DMS 273 (cell line): ENCODE measurements around the gene CACNA2D3.
A peak's percentile ranks its signal among the peaks of the same experiment; 100 is the strongest.

Source experiments
- DNase-seq: peaks from one replicate; lab custom pipeline; 2025; ENCODE audit not compliant: unreplicated experiment; lab: John Stamatoyannopoulos, UW

The CACNA2D3 gene

DNA sequence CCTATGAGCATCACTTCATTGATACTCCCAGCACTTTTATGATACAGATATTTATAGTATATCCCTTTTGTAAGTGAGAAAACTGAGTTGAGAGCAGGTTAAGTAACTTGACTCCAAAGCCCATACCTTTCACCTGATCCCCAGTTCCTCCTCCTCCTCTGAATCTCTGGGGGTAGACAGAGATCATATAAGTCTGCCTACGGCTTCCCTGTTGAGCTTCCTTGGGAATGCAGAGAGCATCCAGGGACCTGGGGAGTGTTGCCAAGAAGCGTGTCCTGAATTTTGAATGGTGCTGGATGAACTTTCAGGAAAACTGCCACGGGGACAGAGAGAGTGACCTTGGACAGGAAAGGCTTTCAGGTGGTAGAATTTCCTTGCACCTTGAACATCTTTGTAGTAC, 537.0 kb downstream of the CACNA2D3 start:
- DNase-seq = no peak

DNA sequence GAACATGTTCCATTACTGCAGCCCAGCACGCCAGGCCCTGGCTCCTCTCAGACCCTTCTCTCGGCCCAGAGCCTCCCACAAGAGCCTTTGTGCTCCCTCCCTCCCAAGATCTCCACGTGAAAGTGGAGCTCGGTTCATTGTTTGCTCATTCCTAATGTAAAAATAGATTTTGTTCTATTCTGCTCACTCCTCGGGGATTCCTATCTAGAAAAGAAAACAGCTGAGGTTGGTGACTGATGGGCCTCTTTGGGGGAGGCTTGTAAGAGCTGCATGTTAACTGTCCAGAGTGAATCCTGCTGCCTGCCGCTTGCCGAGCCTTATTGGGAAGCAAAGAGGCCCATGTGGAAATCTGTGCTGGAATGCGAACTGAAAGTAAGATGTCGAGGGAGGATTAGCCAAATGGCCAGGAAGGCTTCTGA, 538.4 kb downstream of the CACNA2D3 start:
- no peak for DNase-seq

DNA sequence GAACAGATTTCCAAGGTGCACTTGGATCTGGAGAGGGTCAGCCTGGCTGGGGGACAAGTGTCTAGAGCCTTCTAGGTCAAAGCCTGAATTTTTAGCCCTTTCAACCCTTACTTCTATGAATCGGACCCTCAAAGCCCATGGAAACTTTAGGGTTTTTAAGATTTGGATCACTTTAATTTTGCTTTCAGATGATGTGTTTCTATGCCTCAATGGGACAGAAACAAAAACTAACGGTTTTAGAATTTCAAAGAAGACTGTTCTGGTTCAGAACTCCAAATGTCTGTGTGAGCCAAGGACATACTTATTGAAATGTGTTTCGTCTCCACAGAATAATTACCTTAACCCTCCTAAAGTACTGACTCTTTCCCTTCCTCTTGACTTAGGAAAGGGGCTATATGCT, 538.8 kb downstream of the CACNA2D3 start:
- no peak for DNase-seq

- no peak for DNase-seq
Measured at GRCh38 chr3:54663501-54664011, 541.2 kb downstream of the CACNA2D3 start.

DNA sequence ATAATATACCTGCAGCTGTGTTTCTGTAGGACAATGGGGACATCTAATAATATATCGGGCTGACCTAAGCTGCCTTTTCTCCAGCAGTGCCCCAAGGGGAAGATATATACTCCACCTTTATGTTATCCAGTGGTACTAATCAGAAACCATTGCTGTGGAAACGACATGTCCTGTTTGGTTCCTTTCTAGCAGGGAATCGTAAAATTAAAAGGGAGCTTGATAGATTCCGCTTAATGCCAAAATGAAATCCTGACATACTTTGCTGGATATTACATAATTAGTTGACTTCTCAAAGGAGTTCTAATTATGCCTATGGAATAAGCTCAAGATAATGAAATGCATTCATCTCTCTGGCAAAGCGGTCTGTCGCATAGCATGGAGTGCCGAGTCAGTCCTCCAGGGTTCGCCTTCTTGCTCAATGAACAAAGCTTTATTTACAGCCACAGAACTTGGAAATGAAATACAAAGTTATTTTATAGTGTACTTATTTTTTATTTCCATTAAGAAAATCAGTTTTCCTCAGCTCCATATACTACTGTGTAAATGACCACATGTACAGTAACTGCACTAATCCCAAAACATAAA, 542.8 kb downstream of the CACNA2D3 start:
- no peak for DNase-seq

DNA sequence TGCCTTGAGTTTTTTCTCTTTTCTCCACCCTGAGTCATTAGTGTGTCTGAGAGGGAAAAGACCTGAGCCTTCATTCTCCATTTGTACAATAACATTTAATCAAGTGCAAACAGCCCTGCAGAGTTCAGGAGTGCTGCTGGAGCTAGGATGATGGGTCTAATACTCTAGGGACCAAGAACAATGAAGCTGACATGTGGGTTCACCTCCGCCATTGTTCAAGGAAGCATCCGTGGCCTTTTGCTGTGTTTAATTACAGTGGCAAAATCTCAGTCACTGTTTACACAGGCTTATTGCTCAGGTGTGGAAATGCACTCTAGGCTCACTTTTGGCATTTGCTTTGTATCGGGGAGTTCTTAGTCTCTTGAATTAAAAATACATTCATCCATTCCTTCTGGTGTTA, 545.9 kb downstream of the CACNA2D3 start:
- no peak for DNase-seq

DNA sequence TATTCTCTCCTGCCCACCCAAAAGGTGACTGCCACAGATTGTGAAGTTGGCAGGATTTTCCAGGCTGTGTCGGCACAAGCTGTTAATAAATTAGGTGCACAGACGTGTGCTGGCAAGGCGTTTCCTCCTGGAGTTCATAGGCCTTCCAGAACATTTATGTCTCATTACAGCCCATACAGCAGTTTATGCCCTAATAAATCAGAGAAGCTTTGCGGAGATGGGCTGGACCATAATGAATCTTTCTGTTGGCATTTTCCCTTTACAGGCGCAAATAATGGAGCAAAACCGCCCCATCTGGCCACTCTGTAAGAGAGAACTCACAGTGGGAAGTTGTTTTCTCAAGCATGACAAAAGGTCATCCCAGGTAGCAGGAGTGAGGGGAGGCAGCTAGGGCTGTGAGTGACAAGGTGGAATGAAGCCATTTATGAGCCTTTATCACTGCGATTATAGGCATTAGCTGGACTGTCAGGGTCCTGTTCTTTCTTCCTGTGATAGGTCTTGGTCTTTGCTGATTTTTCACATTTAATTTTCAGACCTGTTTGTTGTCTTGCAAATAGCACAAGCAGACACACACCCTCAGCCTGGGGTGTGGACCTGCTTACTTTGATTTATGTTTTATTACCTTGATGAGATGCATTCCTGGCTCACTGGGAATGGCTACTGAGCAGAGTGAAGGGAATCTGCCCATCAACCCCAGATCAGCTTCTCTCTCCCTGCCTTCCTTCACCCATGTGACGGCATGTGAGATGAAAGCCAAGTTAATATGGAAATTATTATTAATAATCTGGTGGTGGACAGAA, 548.0 kb downstream of the CACNA2D3 start:
- DNase-seq = peak; percentile 83

DNA sequence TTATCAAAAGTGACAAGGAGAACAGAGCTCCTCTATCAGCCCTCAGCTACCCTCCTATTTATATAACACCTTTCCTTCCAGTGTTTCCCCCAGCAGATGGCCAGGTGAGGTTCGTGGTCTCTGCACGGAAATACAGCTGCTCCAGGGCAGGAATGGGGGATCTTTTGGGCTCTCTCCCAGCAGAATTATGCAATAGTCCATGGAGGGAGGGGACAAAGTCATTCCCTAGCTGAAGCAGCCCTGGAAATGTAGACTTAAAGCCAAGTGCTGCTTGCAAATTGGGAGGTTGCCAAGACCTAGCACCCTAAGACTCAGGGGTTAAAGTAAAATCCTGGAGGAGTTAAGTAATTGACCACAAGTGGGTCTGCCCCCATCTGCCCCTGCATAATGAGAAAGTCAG, 549.2 kb downstream of the CACNA2D3 start:
- peak; percentile 51 for DNase-seq

GRCh38 chr3:54676087-54676486, 553.7 kb downstream of the CACNA2D3 start:
- no peak for DNase-seq

DNA sequence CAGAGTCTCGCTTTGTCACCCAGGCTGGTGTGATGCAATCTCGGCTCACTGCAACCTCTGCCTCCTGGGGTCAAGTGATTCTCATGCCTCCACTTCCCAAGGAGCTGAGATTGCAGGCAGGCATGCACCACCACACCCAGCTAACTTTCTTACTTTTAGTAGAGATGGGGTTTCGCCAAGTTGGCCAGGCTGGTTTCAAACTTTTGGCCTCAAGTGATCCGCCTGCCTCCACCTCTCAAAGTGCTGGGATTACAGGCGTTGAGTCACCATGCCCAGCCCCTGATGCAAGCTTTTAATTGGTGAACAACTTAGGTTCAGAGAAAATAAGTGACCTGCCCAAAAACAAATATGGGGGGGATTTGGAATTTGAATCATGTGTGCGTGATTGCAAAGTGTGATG, 559.4 kb downstream of the CACNA2D3 start:
- DNase-seq = no peak

DNA sequence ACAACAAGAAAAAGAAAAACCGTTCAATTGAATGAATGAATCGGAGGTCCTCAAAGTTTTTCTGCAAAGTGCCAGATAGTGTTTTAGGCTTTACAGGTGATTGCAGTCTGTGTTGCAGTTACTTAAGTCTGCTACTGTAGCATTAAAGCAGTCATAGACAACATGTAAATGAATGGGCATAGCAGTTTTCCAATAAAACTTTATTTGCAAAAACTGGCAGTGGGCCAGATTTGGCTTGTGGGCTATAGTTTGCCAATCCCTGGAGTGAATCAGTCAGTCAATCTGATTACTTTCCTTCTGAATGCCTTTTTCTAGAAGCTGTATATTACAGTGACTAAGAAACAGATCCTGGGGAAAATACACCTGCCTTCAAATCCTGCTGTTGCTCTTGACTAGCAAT, 562.9 kb downstream of the CACNA2D3 start:
- no peak for DNase-seq

GRCh38 chr3:54691289-54691771, 569.0 kb downstream of the CACNA2D3 start:
- peak; percentile 27 for DNase-seq

DNA sequence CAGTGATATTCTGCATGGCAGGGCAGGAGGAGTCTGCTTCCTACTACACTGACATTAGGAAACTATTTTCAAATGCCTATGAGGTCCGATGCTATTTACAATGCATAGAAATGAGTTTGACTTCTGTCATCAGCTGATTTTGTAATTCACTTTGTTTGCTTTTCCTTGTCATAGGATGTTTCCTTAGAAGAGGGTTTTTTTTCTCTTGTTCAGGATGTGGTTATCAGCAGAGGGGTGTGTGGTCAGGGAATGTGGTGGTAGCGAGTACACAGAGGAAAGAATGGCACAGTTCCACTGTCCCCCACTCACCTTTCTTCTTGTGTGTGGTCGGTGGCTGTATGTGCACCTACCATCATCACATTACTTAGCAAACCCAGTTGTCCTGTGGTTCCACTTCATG, 574.0 kb downstream of the CACNA2D3 start:
- DNase-seq = no peak

GRCh38 chr3:54698054-54698453, 575.7 kb downstream of the CACNA2D3 start:
- DNase-seq = no peak

GRCh38 chr3:54703923-54704322, 581.6 kb downstream of the CACNA2D3 start:
- no peak for DNase-seq

DNA sequence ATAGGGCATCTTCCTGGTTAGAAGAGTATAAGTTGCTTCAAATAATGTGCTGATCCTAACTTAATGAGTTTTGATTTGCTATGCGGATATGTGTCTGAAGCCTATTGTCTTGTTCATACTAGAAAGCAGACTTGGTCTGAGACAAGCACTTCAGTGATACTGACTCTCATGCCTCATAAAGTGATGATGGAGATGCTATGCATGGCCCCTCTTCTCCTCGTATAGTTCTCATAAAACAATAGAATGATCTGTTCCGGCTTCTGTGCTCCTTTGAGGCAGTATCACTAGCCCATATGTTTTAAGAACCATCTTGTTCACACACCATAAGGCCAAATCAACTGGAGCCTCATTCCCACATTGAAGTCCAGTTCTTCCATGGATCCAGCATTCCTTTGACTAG, 583.4 kb downstream of the CACNA2D3 start:
- DNase-seq = no peak

GRCh38 chr3:54706738-54707137, 584.4 kb downstream of the CACNA2D3 start:
- peak; percentile 73 for DNase-seq

DNA sequence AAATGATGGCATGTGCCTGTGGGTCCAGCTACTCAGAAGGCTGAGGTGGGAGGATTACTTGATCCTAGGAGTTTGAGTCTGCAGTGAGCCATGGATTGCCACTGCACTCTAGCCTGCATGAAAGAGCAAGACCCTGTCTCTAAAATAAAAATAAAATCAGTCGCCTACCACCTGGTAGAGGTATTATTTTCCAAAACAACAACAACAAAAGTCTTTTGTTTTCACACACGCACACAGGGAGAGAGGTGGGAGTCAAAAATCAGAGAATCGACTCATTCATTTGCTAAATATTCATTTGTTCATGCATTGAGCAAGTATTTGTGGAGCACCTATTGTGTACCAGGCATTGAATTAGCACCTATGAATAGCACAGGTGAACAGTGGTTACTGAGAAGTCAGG, 587.4 kb downstream of the CACNA2D3 start:
- DNase-seq = no peak

GRCh38 chr3:54710954-54711353, 588.6 kb downstream of the CACNA2D3 start:
- DNase-seq = peak; percentile 49

DNA sequence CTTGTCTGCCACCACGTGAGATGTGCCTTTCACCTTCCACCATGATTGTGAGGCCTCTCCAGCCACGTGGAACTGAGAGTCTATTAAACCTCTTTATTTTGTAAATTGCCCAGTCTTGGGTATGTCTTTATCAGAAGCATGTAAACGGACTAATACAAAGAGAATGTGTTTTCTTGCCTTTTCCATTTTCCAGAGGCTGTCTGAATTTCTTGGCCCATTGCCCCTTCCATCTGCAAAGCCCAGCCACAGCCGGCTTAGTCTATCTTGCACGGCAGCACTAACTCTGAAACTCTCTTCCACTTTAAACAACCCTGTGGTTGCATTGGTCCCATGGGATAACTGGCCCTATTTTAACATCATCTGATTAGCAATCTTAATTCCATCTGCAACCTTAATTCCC, 590.2 kb downstream of the CACNA2D3 start:
- no peak for DNase-seq

DNA sequence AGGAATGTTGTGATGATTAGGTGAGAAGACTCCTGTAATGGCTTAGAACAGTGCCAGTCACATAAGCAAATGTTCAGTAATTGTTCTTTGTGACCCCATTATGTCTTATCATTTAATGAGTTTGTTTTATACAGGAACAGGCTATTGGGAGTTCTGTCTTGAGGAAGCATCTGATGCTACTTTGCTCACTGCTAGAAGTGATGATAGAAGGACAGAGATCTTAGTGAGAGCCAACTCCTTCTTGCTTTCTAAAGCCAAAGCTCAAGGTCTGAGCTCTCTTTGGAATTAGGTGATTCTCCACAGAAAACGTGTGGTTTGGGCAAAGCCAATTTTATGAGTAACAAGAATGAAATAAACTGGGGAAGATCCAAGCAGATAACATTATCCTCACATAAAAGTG, 590.7 kb downstream of the CACNA2D3 start:
- no peak for DNase-seq

DNA sequence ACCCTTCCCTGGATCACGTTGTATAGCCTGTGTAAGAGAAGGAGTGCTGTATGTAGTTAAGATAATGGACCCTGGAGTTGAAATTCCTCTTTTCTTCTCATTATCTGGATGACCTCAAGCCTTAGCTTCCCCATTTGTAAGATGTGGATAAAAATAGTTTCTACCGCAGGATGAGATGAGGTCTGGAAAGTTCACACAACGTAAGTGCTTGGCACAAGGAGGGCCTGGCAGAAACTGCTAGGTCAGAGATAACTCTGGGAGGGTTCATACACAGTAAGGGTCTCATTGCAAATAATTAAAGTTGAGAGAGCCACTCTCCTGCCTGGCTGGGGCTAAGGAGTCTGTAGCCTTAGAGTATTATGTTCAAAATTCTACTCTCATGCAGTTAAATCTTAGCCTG, 591.1 kb downstream of the CACNA2D3 start:
- DNase-seq = no peak
